Activated CD8-positive, alpha-beta T cell treated with anti-CD3 and anti-CD28 coated beads, Interleukin-2, amount 10 ng/mL, durations not matched to agents 7 days and 5 days (primary cell): ENCODE data around the gene DENND6B. TPM values are rescaled to one million over a fixed set of nuclear protein-coding genes. Genes with fewer than 3 reads are reported as not detected.

ENCODE experiments used
- ATAC-seq: fragments of 150-1000 bp; cut with Tn5 transposase; one replicate; pipeline ENCODE4 v1.10.0; 2021; ENCODE audit warnings: moderate library complexity
- CTCF ChIA-PET: fragments of 350-600 bp; sonication (Branson Sonifier 250); formaldehyde crosslinking; loops from one replicate; lab custom pipeline; 2021; ENCODE audit warnings: antibody characterized with exemption; lab: Charles Lee
- POLR2A ChIA-PET: fragments of 350-600 bp; sonication (Branson Sonifier 250); formaldehyde crosslinking; loops from one replicate; lab custom pipeline; 2021; ENCODE audit warnings: antibody characterized with exemption; lab: Charles Lee
- DNase-seq: peaks from one replicate; pipeline ENCODE4 v3.0.0-alpha.2; 2020
- H3K27ac Mint-ChIP-seq: one replicate; pipeline ENCODE4 v1.8.0; 2021; ENCODE audit warnings: mild to moderate bottlenecking, mixed read lengths
- H3K27me3 Mint-ChIP-seq: one replicate; pipeline ENCODE4 v1.8.0; 2021; ENCODE audit warnings: low read depth, mixed read lengths
- H3K36me3 Mint-ChIP-seq: one replicate; pipeline ENCODE4 v1.8.0; 2021; ENCODE audit warnings: low read depth, mixed read lengths
- H3K4me1 Mint-ChIP-seq: one replicate; pipeline ENCODE4 v1.8.0; 2021; ENCODE audit warnings: low read depth, mixed read lengths
- H3K4me3 Mint-ChIP-seq: one replicate; pipeline ENCODE4 v1.8.0; 2021; ENCODE audit warnings: mild to moderate bottlenecking, mixed read lengths
- H3K9me3 Mint-ChIP-seq: one replicate; pipeline ENCODE4 v1.8.0; 2022; ENCODE audit warnings: mixed read lengths; ENCODE audit not compliant: insufficient read depth
- total RNA-seq, 2 experiments: library from RNA; stranded (reverse); gene quantifications; one replicate each; pipeline ENCODE4 v1.2.3, GENCODE V29; 2021

Gene DENND6B
- total RNA-seq, 2 experiments from 2014 or later = 6.0 to 7.0 TPM

DNA sequence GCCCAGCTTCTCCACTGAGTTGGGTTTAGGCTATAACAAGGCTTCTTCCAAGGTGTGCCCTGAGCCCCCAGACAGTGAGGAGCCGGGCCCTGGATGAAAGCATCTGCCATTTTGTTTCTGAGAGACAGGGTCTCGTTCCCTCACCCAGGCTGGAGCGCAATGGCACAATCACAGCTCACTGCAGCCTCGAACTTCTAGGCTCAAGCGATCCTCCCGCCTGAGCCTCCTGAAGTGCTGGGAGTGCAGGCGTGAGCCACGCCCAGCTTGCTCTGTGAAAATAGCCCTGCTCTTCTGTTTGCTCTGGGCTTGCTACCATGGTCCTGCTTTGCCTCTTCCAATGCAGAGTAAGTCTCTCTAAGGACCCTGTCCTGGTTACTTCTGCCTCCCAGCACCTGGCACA is 6.7 kb downstream of the DENND6B start:
- H3K4me1 Mint-ChIP-seq = peaks cover 6% of the 10 kb centered on the region
- H3K4me3 Mint-ChIP-seq = no peak overlapping the region
- no peaks in the 10 kb centered on the region for H3K36me3 Mint-ChIP-seq
- ChIA-PET CTCF (interaction anchor here (1.0 to 1.5 kb wide), 3 partner anchors 22 to 69 kb away, joined by 3 to 4 read pairs (median 4); partner anchors contain the start of gene HDAC10), POLR2A (interaction anchor here (0.9 to 1.3 kb wide), 2 partner anchors 8 to 76 kb away, joined by 3 to 4 read pairs; partner anchors contain the start of gene TUBGCP6)
- DNase-seq = no peak
- H3K27ac Mint-ChIP-seq = no peak overlapping the region
- no peak for ATAC-seq
- H3K9me3 Mint-ChIP-seq = no peaks in the 10 kb centered on the region
- peaks cover 8% of the 10 kb centered on the region for H3K27me3 Mint-ChIP-seq

DNA sequence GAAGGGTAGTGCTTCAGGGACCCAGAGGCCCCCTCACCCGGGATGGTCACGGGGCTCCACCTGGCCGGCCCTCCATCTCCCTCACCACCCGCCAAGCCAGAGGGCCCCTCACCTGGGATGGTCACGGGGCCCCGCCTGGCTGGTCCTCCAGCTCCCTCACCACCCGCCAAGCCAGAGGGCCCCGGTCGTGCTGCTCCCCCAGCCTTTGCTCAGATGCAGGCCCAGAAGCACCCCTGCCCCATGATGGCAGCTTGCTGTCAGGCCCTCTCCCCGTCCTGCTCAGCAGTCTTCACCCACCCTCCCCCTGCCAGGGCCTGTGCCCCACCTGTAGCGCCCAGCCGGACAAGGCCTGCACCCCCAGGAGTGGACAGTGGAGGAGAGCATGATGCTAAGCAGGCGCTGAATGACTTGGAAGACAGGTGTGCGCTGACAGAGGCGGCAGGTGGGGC is 7.3 kb downstream of the DENND6B start:
- peaks cover 2% of the 10 kb centered on the region for H3K27me3 Mint-ChIP-seq
- no peak for ATAC-seq
- no peak overlapping the region for H3K27ac Mint-ChIP-seq
- no peaks in the 10 kb centered on the region for H3K9me3 Mint-ChIP-seq
- DNase-seq = no peak
- ChIA-PET POLR2A (interaction anchor here (0.9 to 1.3 kb wide), 2 partner anchors 9 to 75 kb away, joined by 3 to 4 read pairs; partner anchors contain the start of gene TUBGCP6), CTCF (no interaction called here)
- peaks cover 11% of the 10 kb centered on the region for H3K4me1 Mint-ChIP-seq
- H3K36me3 Mint-ChIP-seq = no peaks in the 10 kb centered on the region
- no peak overlapping the region for H3K4me3 Mint-ChIP-seq

DNA sequence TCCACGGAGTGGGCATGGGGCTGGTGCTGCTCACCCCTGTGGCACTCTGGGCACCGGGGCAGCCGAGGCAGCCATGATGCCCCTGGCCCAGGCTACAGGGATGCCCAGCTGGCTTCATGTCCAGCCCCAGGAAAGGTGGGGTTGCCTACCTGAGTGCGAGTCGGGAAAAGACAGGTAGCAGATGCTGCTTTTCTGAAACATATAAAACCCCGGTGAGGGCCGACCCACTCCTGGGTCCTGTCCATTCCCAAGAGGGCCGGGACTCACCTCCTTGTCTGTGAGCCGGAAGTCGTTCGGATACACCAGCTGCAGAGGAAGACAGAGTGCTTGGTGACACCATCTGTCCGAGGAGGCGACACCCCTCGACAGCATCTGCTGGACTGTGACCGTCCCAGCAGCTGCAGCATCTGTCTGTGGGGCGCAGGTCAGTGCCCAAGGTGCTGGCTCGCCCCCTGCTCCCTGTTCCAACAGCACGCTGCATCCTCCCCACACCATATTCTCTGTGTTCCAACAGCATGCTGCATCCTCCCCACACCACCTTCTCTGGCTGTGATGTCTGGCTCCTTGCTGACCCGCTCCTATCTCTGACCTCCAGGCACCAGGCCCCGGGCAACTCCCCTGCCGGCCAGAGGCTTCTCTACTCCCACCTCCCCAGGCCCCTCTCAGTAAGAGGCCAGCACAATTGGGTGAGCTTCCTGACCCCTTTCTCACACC is 8.0 kb downstream of the DENND6B start:
- no peaks in the 10 kb centered on the region for H3K27me3 Mint-ChIP-seq
- no peak for DNase-seq
- no peaks in the 10 kb centered on the region for H3K36me3 Mint-ChIP-seq
- no peak for ATAC-seq
- no peak overlapping the region for H3K4me3 Mint-ChIP-seq
- peaks cover 18% of the 10 kb centered on the region for H3K4me1 Mint-ChIP-seq
- POLR2A ChIA-PET = interaction anchor here (1.3 kb wide), 1 partner anchor 74 kb away, joined by 3 read pairs; the partner anchor contains the start of gene TUBGCP6
- H3K9me3 Mint-ChIP-seq = no peaks in the 10 kb centered on the region
- CTCF ChIA-PET = no interaction called here
- H3K27ac Mint-ChIP-seq = no peak overlapping the region

DNA sequence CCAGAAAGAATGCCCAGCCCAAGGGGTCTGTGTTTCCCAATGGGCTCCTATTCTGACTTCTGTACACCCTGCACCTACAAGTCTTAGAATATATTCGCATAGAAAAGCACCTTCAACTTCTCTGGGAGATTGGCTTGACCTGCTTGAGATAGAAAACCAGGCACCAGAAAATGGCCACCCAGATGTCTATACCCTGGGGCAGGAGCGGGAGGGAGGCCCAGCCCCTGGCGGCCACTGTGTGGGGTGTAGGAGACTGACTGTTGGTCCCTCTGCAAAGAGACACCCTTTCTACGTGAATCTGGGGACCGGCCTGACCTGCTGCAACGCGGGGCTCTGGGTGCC is 8.5 kb downstream of the DENND6B start:
- no peaks in the 10 kb centered on the region for H3K9me3 Mint-ChIP-seq
- no peaks in the 10 kb centered on the region for H3K36me3 Mint-ChIP-seq
- peaks cover 22% of the 10 kb centered on the region for H3K4me1 Mint-ChIP-seq
- no peaks in the 10 kb centered on the region for H3K27me3 Mint-ChIP-seq
- no peak overlapping the region for H3K27ac Mint-ChIP-seq
- ChIA-PET CTCF (no interaction called here), POLR2A (no interaction called here)
- no peak overlapping the region for H3K4me3 Mint-ChIP-seq
- no peak for ATAC-seq
- no peak for DNase-seq

DNA sequence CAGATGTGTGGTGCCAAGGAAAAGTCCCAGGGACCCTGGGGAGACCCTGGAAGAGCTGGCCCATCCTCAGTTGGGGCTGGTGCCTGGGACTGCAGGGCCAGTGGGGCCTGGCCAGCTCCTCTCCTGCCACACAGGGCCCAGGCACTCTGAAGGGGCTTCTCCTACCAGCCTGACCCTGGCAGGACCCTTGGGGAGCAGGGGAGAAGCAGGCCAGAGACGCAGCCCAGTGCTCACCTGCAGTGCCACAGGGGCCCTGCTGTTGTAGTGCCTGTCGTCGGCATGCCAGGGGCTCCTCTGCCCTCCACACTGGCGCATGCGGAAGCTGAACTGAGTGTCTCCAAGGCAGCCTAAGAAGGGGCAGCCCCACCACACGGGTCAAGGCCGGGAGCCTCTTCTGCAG is 9.1 kb downstream of the DENND6B start:
- Mint-ChIP-seq H3K27me3 (no peaks in the 10 kb centered on the region), H3K36me3 (no peaks in the 10 kb centered on the region), H3K4me3 (no peak overlapping the region), H3K27ac (no peak overlapping the region), H3K4me1 (peaks cover 22% of the 10 kb centered on the region), H3K9me3 (no peaks in the 10 kb centered on the region)
- no peak for ATAC-seq
- POLR2A ChIA-PET = no interaction called here
- CTCF ChIA-PET = interaction anchor here (0.9 kb wide), 1 partner anchor 10 kb away, joined by 3 read pairs; no protein-coding TSS in a partner anchor
- no peak for DNase-seq

DNA sequence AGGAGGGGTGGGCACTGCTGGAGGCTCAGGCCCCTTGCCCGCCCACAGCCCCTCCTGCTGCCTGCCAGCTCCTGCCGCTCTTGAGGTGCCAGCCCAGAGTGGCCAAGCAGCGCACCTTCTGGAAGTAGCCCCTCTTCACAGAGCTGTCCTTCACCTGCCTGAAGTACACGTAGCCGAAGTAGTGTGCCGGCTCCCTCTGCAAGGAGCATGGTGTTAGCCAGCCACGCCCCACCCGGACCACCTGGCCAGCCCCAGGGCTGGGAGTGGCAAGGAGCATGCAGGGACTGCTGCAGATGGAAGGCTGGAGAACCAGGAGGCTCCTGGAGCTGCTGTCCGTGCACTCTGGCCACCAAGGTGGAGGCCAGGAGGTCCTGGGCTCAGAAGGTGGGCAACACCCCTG is 9.6 kb downstream of the DENND6B start:
- Mint-ChIP-seq H3K4me1 (peaks cover 22% of the 10 kb centered on the region), H3K36me3 (no peaks in the 10 kb centered on the region), H3K27me3 (no peaks in the 10 kb centered on the region), H3K9me3 (no peaks in the 10 kb centered on the region), H3K27ac (no peak overlapping the region), H3K4me3 (no peak overlapping the region)
- CTCF ChIA-PET = interaction anchor here (0.9 kb wide), 1 partner anchor 10 kb away, joined by 3 read pairs; no protein-coding TSS in a partner anchor
- POLR2A ChIA-PET = no interaction called here
- DNase-seq = no peak
- ATAC-seq = no peak

DNA sequence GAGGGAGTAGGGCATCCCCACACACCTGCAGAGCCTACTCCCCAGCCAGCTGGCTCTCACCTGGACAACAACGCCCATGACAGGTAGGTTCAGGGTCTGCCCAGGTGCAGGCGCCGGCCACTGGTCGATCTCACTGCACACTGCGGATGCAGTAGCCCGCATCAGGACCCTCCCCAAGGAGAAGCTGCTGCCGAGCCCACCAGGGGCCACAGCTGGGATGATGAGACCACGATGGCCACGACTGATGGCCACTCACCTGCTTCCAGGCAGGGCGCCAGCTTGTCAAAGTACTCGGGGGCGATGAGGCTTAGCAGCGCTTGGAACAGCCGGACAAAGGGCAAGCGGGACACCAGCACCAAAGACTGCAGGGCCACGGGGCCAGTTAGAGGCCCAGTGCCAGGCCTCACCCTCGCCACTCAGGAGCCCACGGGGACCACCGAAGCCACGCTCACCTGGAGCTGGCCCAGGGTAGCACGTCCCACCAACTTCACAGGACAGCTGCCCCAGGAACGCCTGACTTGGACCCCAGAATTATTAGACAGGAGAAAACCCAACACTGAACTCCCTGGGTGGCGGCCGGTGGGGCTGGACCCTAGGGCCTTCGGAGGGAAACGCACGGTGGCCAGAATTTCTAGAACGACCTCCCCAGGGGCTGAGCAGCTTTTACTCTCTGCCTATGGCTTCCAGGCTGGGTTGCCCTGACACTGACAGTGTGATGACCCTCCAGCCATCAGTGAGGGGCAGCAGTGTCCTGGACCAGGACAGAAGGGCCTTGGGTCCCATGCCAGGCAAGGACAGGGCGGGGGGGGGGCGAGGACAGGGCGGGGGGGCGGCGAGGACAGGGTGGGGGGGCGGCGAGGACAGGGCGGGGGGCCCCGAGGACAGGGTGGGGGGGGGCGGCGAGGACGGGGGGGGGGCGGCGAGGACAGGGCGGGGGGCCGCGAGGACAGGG is 10.4 kb downstream of the DENND6B start:
- CTCF ChIA-PET = interaction anchor here (1.6 to 3.1 kb wide), 3 partner anchors 11 to 44 kb away, joined by 6 to 18 read pairs (median 8); partner anchors contain the start of gene DENND6B
- Mint-ChIP-seq H3K9me3 (no peaks in the 10 kb centered on the region), H3K27ac (no peak overlapping the region), H3K4me1 (peaks cover 22% of the 10 kb centered on the region), H3K4me3 (no peak overlapping the region), H3K36me3 (no peaks in the 10 kb centered on the region), H3K27me3 (no peaks in the 10 kb centered on the region)
- POLR2A ChIA-PET = interaction anchor here (1.7 kb wide), 1 partner anchor 9 kb away, joined by 6 read pairs; the partner anchor contains the start of gene PLXNB2
- DNase-seq (no peak), ATAC-seq (no peak)

DNA sequence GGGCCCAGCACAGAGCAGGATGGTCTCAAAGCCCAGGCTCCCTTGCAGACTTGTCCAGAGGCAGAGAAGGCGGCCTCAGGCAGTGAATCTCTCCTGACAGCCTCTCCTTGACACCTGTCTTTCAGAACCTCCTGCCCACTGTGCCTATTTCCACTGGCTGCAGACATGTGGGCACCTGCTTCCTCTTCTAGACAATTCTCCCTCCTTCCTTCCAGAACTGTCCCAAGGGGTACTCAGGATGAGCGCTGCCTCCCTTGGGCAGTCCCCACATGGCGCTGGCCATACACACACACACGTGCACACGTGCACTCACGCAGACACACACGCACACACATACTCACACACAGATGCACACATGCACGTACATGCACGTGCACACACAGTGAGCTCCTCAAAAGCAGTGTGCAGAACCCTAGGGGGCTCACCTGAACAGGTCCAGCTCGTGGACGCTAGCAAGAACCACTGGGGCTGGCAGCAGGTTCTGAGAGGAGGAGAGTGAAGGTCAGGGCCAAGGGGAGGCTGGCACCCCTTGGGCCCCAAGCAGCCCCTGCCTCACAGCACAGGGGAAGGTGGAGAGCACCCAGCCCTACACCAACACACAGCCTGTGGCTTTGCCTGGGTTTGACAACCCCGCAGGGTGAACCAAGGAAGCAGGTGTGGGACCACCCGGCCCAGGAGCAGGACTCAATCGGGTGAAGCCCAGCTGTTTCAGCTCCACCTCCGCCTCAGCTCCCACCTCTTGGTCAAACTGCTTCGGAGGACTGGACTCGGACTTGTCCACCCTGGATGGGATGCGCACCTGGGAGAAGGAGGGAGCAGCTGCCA is 11.3 kb downstream of the DENND6B start:
- H3K27ac Mint-ChIP-seq = peak overlapping the region; percentile 91

DNA sequence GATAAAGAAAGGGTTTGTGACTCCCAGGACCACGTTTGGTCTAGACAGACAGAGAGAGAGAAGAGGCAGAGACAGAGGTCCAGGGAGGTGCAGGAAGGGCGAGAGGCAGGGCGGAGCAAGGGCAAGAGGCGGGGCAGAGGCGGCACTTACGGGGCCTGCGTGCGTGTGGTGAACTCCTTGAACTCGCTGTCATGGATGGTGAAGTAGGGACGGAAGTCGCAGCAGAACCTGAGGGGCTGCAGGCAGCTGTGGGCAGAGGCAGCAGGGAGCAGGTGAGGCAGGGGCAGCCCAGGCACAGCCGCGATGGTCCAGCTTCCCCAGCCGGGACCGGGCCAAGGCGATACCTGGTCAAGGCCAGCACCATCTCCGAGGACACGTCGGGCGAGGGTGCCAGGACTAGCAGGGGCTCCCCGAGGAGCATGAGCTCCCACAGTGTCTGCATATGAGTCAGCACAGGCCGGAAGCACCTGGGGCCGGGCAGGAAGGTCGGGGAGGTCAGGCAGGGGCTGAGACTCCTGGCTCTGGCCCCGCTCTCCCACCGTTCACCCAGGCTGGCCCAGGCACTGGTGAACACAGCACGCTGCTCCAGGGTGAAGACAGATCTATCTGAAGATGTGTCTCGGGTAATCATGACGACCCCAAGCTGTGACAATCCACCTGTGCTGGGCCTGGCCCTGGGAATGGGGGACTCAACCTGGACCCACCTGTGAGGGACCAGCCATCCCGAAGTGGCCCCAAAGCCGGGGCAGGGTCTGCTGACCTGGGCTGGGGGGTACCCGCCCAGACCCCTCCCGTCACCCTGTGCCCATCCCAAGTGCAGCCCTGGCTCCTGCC is 12.1 kb downstream of the DENND6B start:
- peak overlapping the region; percentile 79 for H3K4me3 Mint-ChIP-seq

More for the DNA sequence above, 11.3 kb downstream of the DENND6B start:
- Mint-ChIP-seq H3K36me3 (no peaks in the 10 kb centered on the region), H3K27me3 (no peaks in the 10 kb centered on the region), H3K9me3 (no peaks in the 10 kb centered on the region), H3K4me3 (peak overlapping the region; percentile 79), H3K4me1 (peaks cover 22% of the 10 kb centered on the region)
- DNase-seq = no peak
- POLR2A ChIA-PET = interaction anchor here (0.9 to 2.0 kb wide), 7 partner anchors 8 to 154 kb away, joined by 4 to 7 read pairs (median 6); partner anchors contain the start of gene PLXNB2
- CTCF ChIA-PET = interaction anchor here (1.0 to 3.1 kb wide), 4 partner anchors 12 to 43 kb away, joined by 6 to 18 read pairs (median 7); partner anchors contain the start of gene DENND6B
- no peak for ATAC-seq

DNA sequence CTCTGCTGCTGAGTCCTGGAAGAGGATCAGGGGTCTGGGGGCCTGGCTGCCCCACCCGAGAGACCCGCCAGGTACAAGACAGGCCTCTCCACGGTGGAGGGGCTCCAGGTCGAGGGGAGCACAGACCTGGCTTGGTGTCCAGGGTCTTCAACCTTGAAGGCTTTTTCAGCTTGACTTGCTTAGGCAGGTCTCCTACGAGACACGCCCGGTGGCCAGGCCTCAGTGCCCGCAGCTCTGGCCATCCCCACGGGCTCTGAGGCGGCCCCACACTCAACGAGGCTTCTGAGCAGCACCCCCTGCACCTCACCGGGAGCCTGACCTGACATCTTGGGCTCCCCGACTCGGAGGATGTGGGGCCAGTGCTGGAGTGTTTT is 12.7 kb downstream of the DENND6B start:
- no peaks in the 10 kb centered on the region for H3K9me3 Mint-ChIP-seq
- ATAC-seq = no peak
- peak overlapping the region; percentile 79 for H3K4me3 Mint-ChIP-seq
- POLR2A ChIA-PET = interaction anchor here (0.6 to 2.0 kb wide), 9 partner anchors 9 to 622 kb away, joined by 3 to 7 read pairs (median 3); no protein-coding TSS in a partner anchor
- H3K4me1 Mint-ChIP-seq = peaks cover 24% of the 10 kb centered on the region
- no peaks in the 10 kb centered on the region for H3K27me3 Mint-ChIP-seq
- CTCF ChIA-PET = interaction anchor here (1.0 to 3.1 kb wide), 3 partner anchors 13 to 38 kb away, joined by 6 to 18 read pairs (median 8); partner anchors contain the start of gene DENND6B
- DNase-seq = no peak
- no peaks in the 10 kb centered on the region for H3K36me3 Mint-ChIP-seq
- peak overlapping the region; percentile 91 for H3K27ac Mint-ChIP-seq

More for the DNA sequence above, 12.1 kb downstream of the DENND6B start:
- ChIA-PET POLR2A (interaction anchor here (0.6 to 2.0 kb wide), 11 partner anchors 7 to 622 kb away, joined by 3 to 7 read pairs (median 4); partner anchors contain the start of gene PLXNB2), CTCF (interaction anchor here (1.0 to 3.1 kb wide), 4 partner anchors 13 to 43 kb away, joined by 6 to 18 read pairs (median 7); partner anchors contain the start of gene DENND6B)
- H3K27me3 Mint-ChIP-seq = no peaks in the 10 kb centered on the region
- H3K9me3 Mint-ChIP-seq = no peaks in the 10 kb centered on the region
- ATAC-seq = peak; percentile 95
- H3K36me3 Mint-ChIP-seq = no peaks in the 10 kb centered on the region
- peaks cover 22% of the 10 kb centered on the region for H3K4me1 Mint-ChIP-seq
- peak; percentile 90 for DNase-seq
- peak overlapping the region; percentile 91 for H3K27ac Mint-ChIP-seq
